ENCODE results near the gene EPG5.

GRCh38 chr18:45861926-45862325 is 105.2 kb downstream of the EPG5 start:
- TF ChIP-seq POLR2A (IDR thresholded peaks at IDR 0.05) (no peak), POLR2AphosphoS5 (IDR thresholded peaks at IDR 0.05) (no peak)
- TF ChIP-seq, protein P1, sequence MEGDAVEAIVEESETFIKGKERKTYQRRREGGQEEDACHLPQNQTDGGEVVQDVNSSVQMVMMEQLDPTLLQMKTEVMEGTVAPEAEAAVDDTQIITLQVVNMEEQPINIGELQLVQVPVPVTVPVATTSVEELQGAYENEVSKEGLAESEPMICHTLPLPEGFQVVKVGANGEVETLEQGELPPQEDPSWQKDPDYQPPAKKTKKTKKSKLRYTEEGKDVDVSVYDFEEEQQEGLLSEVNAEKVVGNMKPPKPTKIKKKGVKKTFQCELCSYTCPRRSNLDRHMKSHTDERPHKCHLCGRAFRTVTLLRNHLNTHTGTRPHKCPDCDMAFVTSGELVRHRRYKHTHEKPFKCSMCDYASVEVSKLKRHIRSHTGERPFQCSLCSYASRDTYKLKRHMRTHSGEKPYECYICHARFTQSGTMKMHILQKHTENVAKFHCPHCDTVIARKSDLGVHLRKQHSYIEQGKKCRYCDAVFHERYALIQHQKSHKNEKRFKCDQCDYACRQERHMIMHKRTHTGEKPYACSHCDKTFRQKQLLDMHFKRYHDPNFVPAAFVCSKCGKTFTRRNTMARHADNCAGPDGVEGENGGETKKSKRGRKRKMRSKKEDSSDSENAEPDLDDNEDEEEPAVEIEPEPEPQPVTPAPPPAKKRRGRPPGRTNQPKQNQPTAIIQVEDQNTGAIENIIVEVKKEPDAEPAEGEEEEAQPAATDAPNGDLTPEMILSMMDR (IDR thresholded peaks at IDR 0.05 in 8 of 11, conservative IDR thresholded peaks at IDR 0.05 in 3 of 11), result no peak

Measured in spleen (tissue), 7 donors.